MM.1S (cell line): ENCODE measurements around the gene SDHB.

Source experiments
- EZH2phosphoT487 ChIP-seq: fragments of 300-600 bp; sonication (generic); IDR thresholded peaks from 2 replicates; pipeline ENCODE4 v1.6.1; 2018; ENCODE audit warnings: antibody characterized with exemption, low read length
- TF ChIP-seq, protein P1 (sequence below): fragments of 300-600 bp; sonication (generic); IDR thresholded peaks from 2 replicates; pipeline ENCODE4 v1.5.1; 2016; ENCODE audit warnings: antibody characterized with exemption, low read length, mixed read lengths

DNA sequence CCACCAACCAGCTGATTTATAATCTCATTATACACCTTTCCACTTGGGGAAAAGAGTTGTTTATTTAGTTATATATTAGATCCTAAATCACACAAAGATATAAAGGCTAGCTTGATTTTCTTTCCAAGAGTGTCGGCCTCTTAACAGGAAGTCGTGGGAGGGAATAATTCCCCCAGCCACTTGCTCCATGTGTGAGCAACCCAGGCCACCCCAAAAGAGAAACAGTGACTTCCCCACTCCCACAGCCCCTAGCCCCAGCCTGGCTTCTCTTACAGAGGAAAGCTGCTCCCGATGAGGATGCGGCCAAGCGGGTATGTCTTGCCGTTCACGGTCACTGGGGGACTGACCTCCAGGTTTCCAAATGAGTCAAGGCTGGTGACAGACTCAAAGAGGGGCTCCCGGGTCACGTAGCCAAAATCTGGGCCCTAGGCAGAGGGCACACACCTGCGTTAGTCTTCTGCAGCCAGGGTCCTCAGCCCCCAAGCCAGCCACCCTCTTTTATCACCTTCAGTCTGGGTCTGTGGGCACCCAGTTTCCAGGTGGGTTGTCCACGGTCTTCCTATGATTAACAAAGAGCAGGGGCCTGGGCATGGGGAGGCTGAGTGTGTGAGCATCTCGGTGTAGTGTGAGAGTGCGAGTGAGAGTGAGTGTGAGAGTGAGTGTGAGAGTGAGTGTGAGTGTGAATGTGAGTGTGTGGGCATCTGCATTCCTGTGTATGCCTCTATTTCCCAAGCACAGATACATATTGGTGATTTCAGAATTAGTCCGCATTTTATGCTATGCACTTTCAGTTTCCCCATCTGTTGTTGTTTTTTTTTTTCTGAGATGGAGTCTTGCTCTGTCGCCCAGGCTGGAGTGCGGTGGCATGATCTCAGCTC lies 25.4 kb upstream of the SDHB start:
- no peak for TF ChIP-seq EZH2phosphoT487
- TF ChIP-seq, protein P1, sequence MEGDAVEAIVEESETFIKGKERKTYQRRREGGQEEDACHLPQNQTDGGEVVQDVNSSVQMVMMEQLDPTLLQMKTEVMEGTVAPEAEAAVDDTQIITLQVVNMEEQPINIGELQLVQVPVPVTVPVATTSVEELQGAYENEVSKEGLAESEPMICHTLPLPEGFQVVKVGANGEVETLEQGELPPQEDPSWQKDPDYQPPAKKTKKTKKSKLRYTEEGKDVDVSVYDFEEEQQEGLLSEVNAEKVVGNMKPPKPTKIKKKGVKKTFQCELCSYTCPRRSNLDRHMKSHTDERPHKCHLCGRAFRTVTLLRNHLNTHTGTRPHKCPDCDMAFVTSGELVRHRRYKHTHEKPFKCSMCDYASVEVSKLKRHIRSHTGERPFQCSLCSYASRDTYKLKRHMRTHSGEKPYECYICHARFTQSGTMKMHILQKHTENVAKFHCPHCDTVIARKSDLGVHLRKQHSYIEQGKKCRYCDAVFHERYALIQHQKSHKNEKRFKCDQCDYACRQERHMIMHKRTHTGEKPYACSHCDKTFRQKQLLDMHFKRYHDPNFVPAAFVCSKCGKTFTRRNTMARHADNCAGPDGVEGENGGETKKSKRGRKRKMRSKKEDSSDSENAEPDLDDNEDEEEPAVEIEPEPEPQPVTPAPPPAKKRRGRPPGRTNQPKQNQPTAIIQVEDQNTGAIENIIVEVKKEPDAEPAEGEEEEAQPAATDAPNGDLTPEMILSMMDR: no peak
